HG03571 (cell line): Measurements from ENCODE around the gene PSTPIP1.

ENCODE experiments used
- ATAC-seq: cut with Tn5 transposase; IDR thresholded peaks from one replicate; pipeline ENCODE4 v1.9.1; 2021; ENCODE audit not compliant: unreplicated experiment

PSTPIP1 gene

GRCh38 chr15:77018796-77019505, 24.0 kb downstream of the PSTPIP1 start:
- ATAC-seq = no peak

DNA sequence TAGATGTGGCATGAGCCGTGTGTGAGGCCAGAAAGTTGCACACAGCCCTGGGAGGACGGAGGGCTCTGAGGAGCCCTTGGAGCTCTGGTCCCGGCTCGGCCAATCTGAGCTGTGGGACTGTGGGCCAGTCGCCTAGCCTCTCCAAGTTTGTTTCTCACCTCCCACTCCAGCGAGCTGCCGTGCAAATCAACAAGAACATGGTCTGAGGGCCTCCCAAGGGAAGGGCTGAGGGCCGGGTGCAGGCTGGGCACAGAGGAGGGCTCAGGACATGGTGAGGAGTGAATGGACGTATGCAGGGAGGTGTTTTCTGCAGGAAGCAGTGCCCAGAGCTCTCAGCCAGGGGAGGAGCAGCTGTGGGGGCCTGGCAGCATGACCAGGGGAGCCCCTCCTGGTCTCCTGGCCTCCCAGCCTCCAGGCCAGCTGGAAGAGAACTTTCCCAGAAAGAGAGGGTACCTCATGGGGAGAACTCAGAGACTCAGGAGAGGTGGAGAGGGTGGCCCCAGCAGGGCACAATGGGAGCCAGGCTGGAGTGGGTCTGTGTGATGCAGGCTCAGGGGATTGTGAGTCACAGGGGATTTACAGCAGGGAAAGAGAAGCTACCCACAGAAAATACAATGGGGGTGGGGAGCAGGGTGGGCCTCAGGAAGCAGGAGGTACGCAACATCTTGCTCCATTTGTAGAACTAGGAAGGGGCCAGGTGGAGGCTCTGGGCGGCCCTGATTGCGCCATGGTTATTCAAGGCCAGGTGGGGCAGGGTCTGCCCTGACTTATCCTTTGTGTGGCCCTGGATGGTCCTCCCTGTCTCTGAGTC, 24.8 kb downstream of the PSTPIP1 start:
- ATAC-seq = no peak

DNA sequence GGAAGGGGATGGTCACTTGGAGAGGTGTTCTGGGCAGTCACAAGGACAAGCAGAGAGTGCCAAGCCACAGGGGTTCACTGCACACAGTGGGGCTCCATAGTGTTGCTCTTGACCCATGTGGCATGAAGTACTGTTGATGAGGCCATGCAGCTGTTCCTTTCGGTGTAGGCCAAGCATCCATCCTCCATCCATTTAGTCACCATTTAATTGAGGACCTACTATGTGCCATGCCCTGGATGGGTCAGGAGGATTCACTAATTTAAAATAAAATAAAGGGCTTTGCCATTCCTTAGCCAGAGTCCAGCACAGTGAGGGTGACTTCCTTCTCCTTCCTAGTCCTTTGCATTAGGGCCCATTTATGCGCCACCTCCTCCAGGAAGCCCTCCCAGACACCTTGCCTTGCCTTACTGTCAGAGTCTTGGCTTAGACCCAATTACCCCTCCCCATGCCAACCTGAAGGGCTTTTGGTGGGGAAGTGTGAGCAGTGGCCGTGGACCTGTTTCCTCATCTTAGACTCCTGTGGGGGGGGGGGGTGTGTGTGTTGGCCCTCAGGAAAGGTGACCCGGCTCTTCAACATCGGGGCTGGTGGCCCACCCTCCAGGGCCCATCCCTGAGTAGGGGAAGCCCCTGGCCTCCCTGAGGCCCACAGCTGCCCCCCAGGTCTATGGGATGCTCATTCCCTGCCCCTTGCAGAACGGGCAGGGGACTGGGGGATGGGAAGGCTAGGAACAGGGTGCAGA, 25.6 kb downstream of the PSTPIP1 start:
- no peak for ATAC-seq

- no peak for ATAC-seq
Measured at GRCh38 chr15:77021088-77021481, 26.2 kb downstream of the PSTPIP1 start.

- ATAC-seq = no peak
Measured at GRCh38 chr15:77021803-77022381, 27.0 kb downstream of the PSTPIP1 start.

- ATAC-seq = no peak
Measured at GRCh38 chr15:77022646-77023575, 28.0 kb downstream of the PSTPIP1 start.

GRCh38 chr15:77023576-77024272, 28.8 kb downstream of the PSTPIP1 start:
- ATAC-seq = no peak

- ATAC-seq = no peak
Measured at GRCh38 chr15:77024273-77025082, 29.6 kb downstream of the PSTPIP1 start.

GRCh38 chr15:77025083-77025901, 30.4 kb downstream of the PSTPIP1 start:
- no peak for ATAC-seq

DNA sequence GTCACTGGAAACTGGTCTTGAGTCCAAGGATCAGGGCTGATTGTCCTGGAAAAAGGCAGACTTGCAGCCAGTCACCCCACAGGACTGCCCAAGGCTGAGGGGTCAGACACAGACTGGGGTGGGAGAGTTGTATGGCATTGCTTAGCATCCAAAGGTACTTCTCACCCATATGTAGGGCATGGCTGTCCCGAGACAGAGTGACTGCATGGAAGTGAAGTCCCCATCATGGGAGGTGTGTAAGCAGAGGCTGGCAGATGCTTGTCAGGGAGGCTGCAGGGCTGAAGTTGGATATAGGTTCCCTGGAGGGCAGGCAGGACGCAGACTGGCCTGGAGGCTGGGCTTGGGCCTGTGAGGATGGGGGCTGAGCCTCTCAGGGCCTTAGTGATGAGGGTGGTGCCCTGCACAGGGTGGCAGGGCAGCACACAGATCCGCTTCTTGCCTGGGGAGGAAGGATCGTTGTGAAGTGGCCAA, 31.1 kb downstream of the PSTPIP1 start:
- no peak for ATAC-seq

- ATAC-seq = no peak
Measured at GRCh38 chr15:77026501-77027110, 31.7 kb downstream of the PSTPIP1 start.

DNA sequence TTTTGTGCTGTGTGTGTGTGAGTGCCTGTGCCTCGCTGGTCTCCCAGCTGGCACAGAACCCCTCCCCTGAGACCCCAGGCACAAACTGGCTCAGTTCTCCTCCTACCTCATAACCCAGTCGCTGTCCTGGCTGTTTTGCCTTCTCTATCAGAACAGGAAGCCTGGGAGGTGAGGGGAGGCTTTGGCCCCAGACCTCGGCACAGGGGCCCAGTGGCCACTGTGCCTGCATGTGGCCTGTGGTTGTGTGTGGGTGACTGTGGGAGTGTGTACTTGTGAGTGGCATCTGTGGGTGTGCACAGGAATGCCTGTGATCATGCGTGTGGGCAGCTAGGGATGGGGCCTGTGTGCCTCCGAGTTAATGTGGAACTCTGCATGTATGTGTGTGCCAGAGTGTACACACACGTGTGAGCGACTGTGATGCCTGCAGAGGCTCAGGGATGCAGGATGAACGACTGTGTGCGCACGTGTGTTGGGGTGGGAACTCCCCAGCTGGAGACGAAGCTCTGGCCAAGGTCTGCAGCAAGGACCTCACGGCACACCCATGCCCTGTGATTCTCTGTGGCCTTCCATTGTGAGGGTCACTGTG, 32.3 kb downstream of the PSTPIP1 start:
- ATAC-seq = no peak

- ATAC-seq = no peak
Measured at GRCh38 chr15:77027697-77028450, 32.9 kb downstream of the PSTPIP1 start.

DNA sequence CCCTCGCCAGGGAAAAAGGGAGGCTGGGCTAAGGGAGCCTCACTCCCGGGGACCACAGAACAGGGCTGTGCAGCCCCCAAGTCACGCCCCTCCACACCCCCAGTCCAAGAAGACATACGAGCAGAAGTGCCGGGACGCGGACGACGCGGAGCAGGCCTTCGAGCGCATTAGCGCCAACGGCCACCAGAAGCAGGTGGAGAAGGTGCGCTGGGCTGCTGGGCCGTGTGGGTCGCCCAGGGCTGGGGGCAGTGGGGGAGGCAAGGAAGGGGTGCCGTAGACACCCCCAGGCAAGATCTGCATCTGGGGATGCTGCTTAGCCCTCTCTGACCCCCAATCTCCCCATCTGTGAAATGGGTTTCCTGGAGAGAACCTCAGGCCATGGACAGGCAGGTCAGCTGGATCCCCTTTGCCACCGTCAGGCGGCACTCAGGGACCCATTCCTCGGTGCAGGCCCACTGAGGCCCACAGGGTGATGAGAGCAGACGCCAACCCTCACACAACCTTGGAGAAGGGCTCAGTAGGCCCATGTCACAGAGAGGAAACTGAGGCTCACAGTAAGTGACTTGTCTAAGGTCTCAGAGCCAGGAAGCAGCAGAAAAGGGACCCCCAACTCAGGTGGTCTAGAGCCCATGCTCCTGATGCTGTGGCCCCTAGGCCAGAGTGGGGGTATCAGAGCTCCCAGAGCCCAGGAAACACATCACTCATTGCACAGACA, 33.7 kb downstream of the PSTPIP1 start:
- ATAC-seq = no peak

- no peak for ATAC-seq
Measured at GRCh38 chr15:77029166-77030047, 34.5 kb downstream of the PSTPIP1 start.
